ENCODE measurements around the gene NAV2.

GRCh38 chr11:20055312-20055711, 342.7 kb downstream of the NAV2 start:
- TF ChIP-seq CTCF (optimal IDR thresholded peaks at IDR 0.05 in 1 of 3, IDR thresholded peaks at IDR 0.05 in 1 of 3, conservative IDR thresholded peaks at IDR 0.05 in 1 of 3; ENCODE audit: extremely low read depth in 1 of 3, insufficient read depth in 2 of 3, low read length in 3 of 3): no peak
- no peak for TF ChIP-seq EZH2 (IDR thresholded peaks at IDR 0.05; ENCODE audit: low read length)
